IMR-90 (cell line): ENCODE data around the gene RHBDL1. TPM values are rescaled to one million over a fixed set of nuclear protein-coding genes. Genes with fewer than 3 reads are reported as not detected.

Source experiments
- ATAC-seq: fragments of 200-7000 bp; cut with Tn5 transposase; 2 replicates; pipeline ENCODE4 v1.9.1; 2020; ENCODE audit warnings: low read depth, mild to moderate bottlenecking, moderate library complexity
- BruUV-seq: library from RNA; stranded (reverse); fragments of 400-500 nt; replicated peaks from 2 replicates; lab custom pipeline; 2021; lab: Mats Ljungman, UMichigan
- CTCF ChIA-PET: fragments of 300-600 bp; formaldehyde crosslinking; extraction: SDS; loops from one replicate; lab custom pipeline; 2021; ENCODE audit warnings: antibody characterized with exemption; lab: Yijun Ruan, JAX
- POLR2A ChIA-PET: fragments of 300-600 bp; sonication (Branson Sonifier 250); formaldehyde crosslinking; loops from one replicate; lab custom pipeline; 2022; ENCODE audit warnings: antibody characterized with exemption; ENCODE audit not compliant: unreplicated experiment; lab: Charles Lee
- DNase-seq: peaks from one replicate; pipeline ENCODE4 v3.0.0; 2013
- H2AFZ ChIP-seq: replicated peaks from 2 replicates; pipeline ENCODE3; 2013; ENCODE audit warnings: low read length, mild to moderate bottlenecking; ENCODE audit not compliant: poor library complexity
- H2AK5ac ChIP-seq: 2 replicates; pipeline ENCODE4 v1.6.1; 2013; ENCODE audit warnings: low read depth, low read length, inconsistent platforms
- H2AK9ac ChIP-seq: replicated peaks from 2 replicates; pipeline ENCODE3; 2013; ENCODE audit warnings: mild to moderate bottlenecking, low read depth, low read length, moderate library complexity; ENCODE audit not compliant: poor library complexity
- H2BK120ac ChIP-seq: 2 replicates; pipeline ENCODE4 v1.6.1; 2013; ENCODE audit warnings: low read depth, low read length, inconsistent platforms
- H2BK15ac ChIP-seq: 3 replicates; pipeline ENCODE4 v1.6.1; 2013; ENCODE audit warnings: low read depth, low read length, inconsistent platforms
- H2BK20ac ChIP-seq: 2 replicates; pipeline ENCODE4 v1.6.1; 2013; ENCODE audit warnings: low read depth, mild to moderate bottlenecking, inconsistent platforms, low read length, moderate library complexity
- H2BK5ac ChIP-seq: 2 replicates; pipeline ENCODE4 v1.6.1; 2013; ENCODE audit warnings: mild to moderate bottlenecking, low read depth, low read length, inconsistent platforms; ENCODE audit not compliant: poor library complexity, severe bottlenecking
- H3K14ac ChIP-seq: replicated peaks from 2 replicates; pipeline ENCODE4 v1.6.1; 2013; ENCODE audit warnings: low read depth, low read length, inconsistent platforms
- H3K18ac ChIP-seq: 2 replicates; pipeline ENCODE4 v1.6.1; 2013; ENCODE audit warnings: low read depth, low read length, control low read depth
- H3K23ac ChIP-seq: 2 replicates; pipeline ENCODE4 v1.6.1; 2013; ENCODE audit warnings: low read depth, low read length, inconsistent platforms
- H3K27ac ChIP-seq: 2 replicates; pipeline ENCODE4 v1.5.1; 2013; ENCODE audit warnings: mild to moderate bottlenecking, control low read depth, low read length; ENCODE audit not compliant: insufficient read depth
- H3K27me3 ChIP-seq: 2 replicates; pipeline ENCODE4 v1.6.1; 2013; ENCODE audit warnings: low read length; ENCODE audit not compliant: control insufficient read depth, insufficient read depth
- H3K36me3 ChIP-seq: 2 replicates; pipeline ENCODE4 v1.6.1; 2013; ENCODE audit warnings: low read length, mixed read lengths; ENCODE audit not compliant: control insufficient read depth, insufficient read depth
- H3K4ac ChIP-seq: 2 replicates; pipeline ENCODE4 v1.6.1; 2013; ENCODE audit warnings: low read depth, low read length, inconsistent platforms
- H3K4me1 ChIP-seq: 2 replicates; pipeline ENCODE4 v1.6.1; 2013; ENCODE audit warnings: low read length, mixed read lengths; ENCODE audit not compliant: control insufficient read depth, insufficient read depth
- H3K4me2 ChIP-seq: 2 replicates; pipeline ENCODE4 v1.6.1; 2013; ENCODE audit warnings: low read depth, mild to moderate bottlenecking, control low read depth, low read length, moderate library complexity
- H3K4me3 ChIP-seq: 2 replicates; pipeline ENCODE4 v1.5.1; 2013; ENCODE audit warnings: low read depth, mild to moderate bottlenecking, control low read depth, low read length, moderate library complexity; ENCODE audit not compliant: insufficient read depth
- H3K56ac ChIP-seq: 2 replicates; pipeline ENCODE4 v1.6.1; 2013; ENCODE audit warnings: low read length, inconsistent platforms; ENCODE audit not compliant: insufficient read depth; ENCODE audit errors: extremely low read depth
- H3K79me1 ChIP-seq, 2 experiments: 2 replicates each; pipeline ENCODE4 v1.6.1; 2013; ENCODE audit warnings: low read length in 2 of 2, inconsistent platforms in 1 of 2, low read depth in 1 of 2
- H3K9ac ChIP-seq: 2 replicates; pipeline ENCODE4 v1.6.1; 2013; ENCODE audit warnings: low read depth, low read length, control low read depth
- H3K9me1 ChIP-seq: 2 replicates; pipeline ENCODE4 v1.6.1; 2013; ENCODE audit warnings: low read length, inconsistent platforms; ENCODE audit not compliant: insufficient read depth
- H3K9me3 ChIP-seq: 2 replicates; pipeline ENCODE4 v1.6.1; 2013; ENCODE audit warnings: low read length; ENCODE audit not compliant: control insufficient read depth, insufficient read depth
- H4K20me1 ChIP-seq: 2 replicates; pipeline ENCODE4 v1.6.1; 2013; ENCODE audit warnings: low read length, inconsistent platforms; ENCODE audit not compliant: insufficient read depth
- H4K5ac ChIP-seq: 2 replicates; pipeline ENCODE4 v1.6.1; 2013; ENCODE audit warnings: mild to moderate bottlenecking, low read depth, low read length, control low read depth
- H4K8ac ChIP-seq, 2 experiments: 2 replicates each; pipeline ENCODE4 v1.6.1; 2013; ENCODE audit warnings: low read depth in 2 of 2, low read length in 2 of 2, control low read depth in 1 of 2, inconsistent platforms in 1 of 2
- H4K91ac ChIP-seq: 2 replicates; pipeline ENCODE4 v1.6.1; 2013; ENCODE audit warnings: low read depth, low read length, inconsistent platforms; ENCODE audit not compliant: insufficient read depth
- CEBPB ChIP-seq: IDR thresholded peaks from 2 replicates; pipeline ENCODE4 v1.6.1; 2012; ENCODE audit warnings: low read depth, low read length, improper control_type of control experiment
- MAFK ChIP-seq: IDR thresholded peaks from 2 replicates; pipeline ENCODE4 v1.6.1; 2012; ENCODE audit warnings: low read depth, low read length, improper control_type of control experiment
- MXI1 ChIP-seq: IDR thresholded peaks from 2 replicates; pipeline ENCODE4 v1.6.1; 2012; ENCODE audit warnings: low read depth, mild to moderate bottlenecking, low read length, moderate library complexity, borderline replicate concordance
- WGBS, 2 experiments: methylation state at CpG; one replicate each; pipeline versions ENCODE4 v1.1.5 to v1.1.7; 2013; ENCODE audit warnings: missing lambda C conversion rate in 2 of 2; ENCODE audit not compliant: insufficient read length in 1 of 2; ENCODE audit errors: extremely low coverage in 2 of 2; 5-methylcytosine and 5-hydroxymethylcytosine counted together
- dilution Hi-C: fragments of 300-500 bp; cut with HindIII; formaldehyde crosslinking; loops from one replicate; pipeline ENCODE4 v1.14.3; 2018; ENCODE audit warnings: low sequenced_read_pairs; ENCODE audit not compliant: unreplicated experiment
- in situ Hi-C: fragments of 300-500 bp; cut with MboI; formaldehyde crosslinking; loops from 3 replicates; pipeline ENCODE4 v1.14.3; 2019; ENCODE audit warnings: low sequenced_read_pairs, inconsistent platforms, mixed read lengths
- intact Hi-C: fragments of 100-400 bp; cut with micrococcal nuclease; formaldehyde crosslinking; loops from 2 replicates; pipeline ENCODE4 v1.10.0; 2022
- polyA plus RNA-seq, 3 experiments: library from polyadenylated mRNA; depleted of rRNA; stranded (reverse); fragments of >200 nt; gene quantifications; 2 replicates each; pipeline ENCODE4 v1.2.3, GENCODE V29; 2012; ENCODE audit warnings: low replicate concordance in 1 of 3
- total RNA-seq: library from RNA; depleted of rRNA; stranded (reverse); fragments of >200 nt; gene quantifications from 2 replicates; pipeline ENCODE4 v1.2.3, GENCODE V29; 2012

Gene RHBDL1
- total and polyA plus RNA-seq, 2 of the 4 experiments (the other 2 are of a cell fraction) = 0.72 to 4.1 TPM

DNA sequence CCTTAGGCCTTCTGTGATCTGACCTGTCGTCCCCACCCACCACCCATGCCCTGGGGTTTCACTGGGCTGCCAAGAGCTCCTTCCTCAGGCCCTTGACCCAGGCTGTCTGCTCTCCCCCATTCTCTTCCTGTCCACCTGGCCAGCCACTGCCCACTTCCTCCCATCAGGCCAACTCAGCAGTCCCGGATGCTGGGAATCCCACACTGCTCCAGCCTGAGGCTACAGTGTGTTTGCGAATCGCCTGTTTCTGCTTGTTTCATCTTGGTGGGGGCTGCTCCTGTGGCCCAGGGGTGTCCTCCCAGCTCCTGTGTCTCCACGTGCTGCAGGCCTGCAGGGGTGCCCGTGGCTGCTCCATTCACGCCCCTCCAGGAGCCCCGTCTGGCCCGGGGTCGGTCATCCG, 38.6 kb downstream of the RHBDL1 start:
- no peak overlapping the region for H3K9ac ChIP-seq
- no peaks in the 10 kb centered on the region for H3K36me3 ChIP-seq
- no peak overlapping the region for H3K23ac ChIP-seq
- no peaks in the 10 kb centered on the region for H3K9me3 ChIP-seq
- POLR2A ChIA-PET = no interaction called here
- no peak overlapping the region for H3K14ac ChIP-seq
- no peak overlapping the region for H2BK120ac ChIP-seq
- H2BK20ac ChIP-seq = 0 out of 2 replicates have a peak overlapping the region, but pooled peaks have one; percentile 10
- H3K27ac ChIP-seq = no peak overlapping the region
- H3K4me3 ChIP-seq = no peak overlapping the region
- WGBS, 2 experiments = 84% methylated on average over 11 of the region's 11 CpGs; no CpG with 5 or more reads in 1 of the 2 experiments
- peak overlapping the region; percentile 10 for H2AFZ ChIP-seq
- H2AK9ac ChIP-seq = peak overlapping the region; percentile 85
- no peak overlapping the region for H4K91ac ChIP-seq
- DNase-seq = no peak
- H2BK15ac ChIP-seq = no peak overlapping the region
- ATAC-seq = no peak
- H4K8ac ChIP-seq = no peak overlapping the region
- H4K20me1 ChIP-seq = peaks cover 11% of the 10 kb centered on the region
- peaks cover 14% of the 10 kb centered on the region; the same call in 1 of the 2 replicates for H3K4me1 ChIP-seq
- dilution Hi-C loops = no loop called here
- H4K5ac ChIP-seq = no peak overlapping the region
- H3K4ac ChIP-seq = no peak overlapping the region
- H3K4me2 ChIP-seq = no peak overlapping the region
- no peak for TF ChIP-seq MXI1
- no peak for TF ChIP-seq CEBPB
- TF ChIP-seq MAFK = no peak
- H2BK5ac ChIP-seq = no peak overlapping the region
- no peak overlapping the region for H3K18ac ChIP-seq
- no TSS peak for BruUV-seq
- H2AK5ac ChIP-seq = peak overlapping the region; percentile 42; the same call in 1 of the 2 replicates
- no peaks in the 10 kb centered on the region for H3K9me1 ChIP-seq
- H3K79me1 ChIP-seq = peaks cover 5 to 16% of the 10 kb centered on the region in 2 experiments
- CTCF ChIA-PET = no interaction called here
- intact Hi-C loops = loop anchor here (5.0 kb wide), 1 partner anchor 268 kb away; the partner anchor contains the start of gene SOX8
- in situ Hi-C loops = loop anchor here (5.0 to 25.0 kb wide), 2 partner anchors 73 to 348 kb away; partner anchors contain the start of genes CHTF18, RPUSD1 and SSTR5
- no peak overlapping the region for H3K56ac ChIP-seq
- no peaks in the 10 kb centered on the region for H3K27me3 ChIP-seq
